Astrocyte of the cerebellum (primary cell): ENCODE results near the gene PAF1.

ENCODE experiments used
- DNase-seq: peaks from one replicate; pipeline ENCODE4 v3.0.0-alpha.2; 2011; ENCODE audit warnings: low read depth
- H3K4me3 ChIP-seq: 2 replicates; pipeline ENCODE4 v1.5.1; 2011; ENCODE audit warnings: mild to moderate bottlenecking, low read depth, low read length, moderate library complexity
- CTCF ChIP-seq: IDR thresholded peaks from 2 replicates; pipeline ENCODE4 v1.5.1; 2012; ENCODE audit warnings: low read length, low read depth, moderate library complexity, mild to moderate bottlenecking; ENCODE audit errors: missing control alignments
- in situ Hi-C: cut with HindIII; loops from 2 replicates; pipeline ENCODE4 v1.10.0; 2017; ENCODE audit warnings: low sequenced_read_pairs

PAF1 gene

GRCh38 chr19:39433480-39434079 lies 42.7 kb upstream of the PAF1 start:
- DNase-seq: no peak
- in situ Hi-C loops: no loop called here
- TF ChIP-seq CTCF: no peak
- H3K4me3 ChIP-seq: no peak overlapping the region

GRCh38 chr19:39432677-39433025 lies 41.7 kb upstream of the PAF1 start:
- in situ Hi-C loops: no loop called here
- no peak for DNase-seq
- no peak for TF ChIP-seq CTCF
- no peak overlapping the region for H3K4me3 ChIP-seq

GRCh38 chr19:39430675-39431593 lies 40.0 kb upstream of the PAF1 start:
- no peak for TF ChIP-seq CTCF
- in situ Hi-C loops: no loop called here
- peak; percentile 98 for DNase-seq
- H3K4me3 ChIP-seq: no peak overlapping the region

GRCh38 chr19:39428283-39429112 lies 37.6 kb upstream of the PAF1 start:
- no peak for TF ChIP-seq CTCF
- in situ Hi-C loops: no loop called here
- H3K4me3 ChIP-seq: no peak overlapping the region
- peak; percentile 89 for DNase-seq

- in situ Hi-C loops: no loop called here
- no peak for TF ChIP-seq CTCF
- no peak overlapping the region for H3K4me3 ChIP-seq
- DNase-seq: no peak
Measured at GRCh38 chr19:39427707-39428106, 36.8 kb upstream of the PAF1 start.

GRCh38 chr19:39426170-39426569 lies 35.3 kb upstream of the PAF1 start:
- in situ Hi-C loops: no loop called here
- no peak overlapping the region for H3K4me3 ChIP-seq
- TF ChIP-seq CTCF: no peak
- no peak for DNase-seq
